GM12878 (cell line): ENCODE results near the gene CRY1. TPM values are rescaled to one million over a fixed set of nuclear protein-coding genes. Genes with fewer than 3 reads are reported as not detected.

Experiments used
- ATAC-seq: fragments of 200-7000 bp; cut with Tn5 transposase; 3 replicates; pipeline ENCODE4 v1.9.1; 2020; ENCODE audit warnings: mild to moderate bottlenecking, moderate library complexity
- BruUV-seq: library from RNA; stranded (reverse); fragments of 400-500 nt; replicated peaks from 2 replicates; lab custom pipeline; 2021; lab: Mats Ljungman, UMichigan
- CTCF ChIA-PET: fragments of 300-600 bp; sonication (Branson Sonifier 250); formaldehyde crosslinking; extraction: SDS; loops from one replicate; lab custom pipeline; 2021; ENCODE audit warnings: inconsistent platforms; lab: Yijun Ruan, JAX
- POLR2A ChIA-PET: fragments of 350-600 bp; formaldehyde crosslinking; extraction: SDS; loops from one replicate; lab custom pipeline; 2021; ENCODE audit warnings: inconsistent platforms; lab: Charles Lee
- RAD21 ChIA-PET: fragments of 300-600 bp; sonication (Branson Sonifier 250); formaldehyde crosslinking; loops from one replicate; lab custom pipeline; 2023; ENCODE audit warnings: antibody characterized with exemption; ENCODE audit not compliant: unreplicated experiment; lab: Charles Lee
- SMC1A ChIA-PET: fragments of 300-600 bp; sonication (Branson Sonifier 250); formaldehyde crosslinking; loops from one replicate; lab custom pipeline; 2023; ENCODE audit not compliant: unreplicated experiment, uncharacterized antibody; lab: Charles Lee
- DNase-seq: peaks from one replicate; pipeline ENCODE4 v3.0.0-alpha.2; 2011; ENCODE audit warnings: low read depth, low spot score
- FAIRE-seq: peaks from 3 replicates; lab custom pipeline; 2011; peaks lifted over from hg19 to GRCh38; lab: Jason Lieb, UNC
- H2AFZ ChIP-seq: 2 replicates; pipeline ENCODE4 v1.6.0; 2011; ENCODE audit warnings: low read depth, low read length, control low read depth; ENCODE audit not compliant: control insufficient read depth
- H3K27ac ChIP-seq: 2 replicates; pipeline ENCODE4 v1.5.1; 2011; ENCODE audit warnings: control low read depth; ENCODE audit not compliant: control insufficient read depth, insufficient read depth
- H3K27me3 ChIP-seq, 2 experiments: replicated peaks in 1 of 2; 2 replicates each; pipeline versions ENCODE4 v1.6.0 to v1.6.1; 2011; ENCODE audit warnings: low read length in 1 of 2; ENCODE audit not compliant: control insufficient read depth in 2 of 2, insufficient read depth in 2 of 2
- H3K36me3 ChIP-seq, 2 experiments: 2 replicates each; pipeline ENCODE4 v1.5.1; 2011; ENCODE audit warnings: low read length in 1 of 2; ENCODE audit not compliant: control insufficient read depth in 2 of 2, insufficient read depth in 2 of 2
- H3K4me1 ChIP-seq: 2 replicates; pipeline ENCODE4 v1.6.1; 2011; ENCODE audit warnings: mild to moderate bottlenecking, low read length, moderate library complexity, mixed read lengths; ENCODE audit not compliant: control insufficient read depth, insufficient read depth
- H3K4me2 ChIP-seq: 2 replicates; pipeline ENCODE4 v1.6.0; 2011; ENCODE audit warnings: control low read depth; ENCODE audit not compliant: control insufficient read depth, insufficient read depth
- H3K4me3 ChIP-seq: fragments of 200-600 bp; sonication (generic); 2 replicates; pipeline ENCODE4 v1.5.1; 2016
- H3K79me2 ChIP-seq: 2 replicates; pipeline ENCODE4 v1.6.0; 2011; ENCODE audit warnings: low read length; ENCODE audit not compliant: control insufficient read depth, insufficient read depth
- H3K9ac ChIP-seq: 2 replicates; pipeline ENCODE4 v1.8.0; 2011; ENCODE audit warnings: low read length, control low read depth, mixed read lengths; ENCODE audit not compliant: control insufficient read depth, insufficient read depth
- H3K9me3 ChIP-seq: replicated peaks from 3 replicates; pipeline ENCODE4 v1.5.1; 2011; ENCODE audit warnings: mild to moderate bottlenecking, low read length; ENCODE audit not compliant: control insufficient read depth, insufficient read depth
- H4K20me1 ChIP-seq: 2 replicates; pipeline ENCODE4 v1.6.0; 2011; ENCODE audit not compliant: control insufficient read depth, insufficient read depth
- ASH2L ChIP-seq: fragments of 300-600, 200-600 bp; sonication (generic); IDR thresholded peaks from 2 replicates; pipeline ENCODE4 v1.6.1; 2017; ENCODE audit warnings: low read depth, mild to moderate bottlenecking, borderline replicate concordance
- CBFB ChIP-seq: IDR thresholded peaks from 2 replicates; pipeline ENCODE4 v1.6.1; 2016; ENCODE audit warnings: antibody characterized with exemption, low read depth
- CEBPZ ChIP-seq: fragments of 150-350 bp; IDR thresholded peaks from 2 replicates; pipeline ENCODE4 v1.6.1; 2016; ENCODE audit warnings: low read depth, low read length
- ETV6 ChIP-seq, 2 experiments: fragments of 450-650 bp in 1 of 2; IDR thresholded peaks in 1 of 2; conservative IDR thresholded peaks in 1 of 2; 2 replicates each; pipeline ENCODE4 v1.6.1; 2014; ENCODE audit warnings: antibody characterized with exemption in 1 of 2, borderline replicate concordance in 1 of 2, low read depth in 1 of 2, mild to moderate bottlenecking in 1 of 2, moderate library complexity in 1 of 2
- IKZF2 ChIP-seq, 2 experiments: fragments of 450-650 bp; IDR thresholded peaks; 2 replicates each; pipeline ENCODE4 v1.6.1; 2017; ENCODE audit warnings: mild to moderate bottlenecking in 2 of 2, moderate library complexity in 2 of 2
- IRF4 ChIP-seq: IDR thresholded peaks from 2 replicates; pipeline ENCODE4 v1.6.1; 2011; ENCODE audit warnings: low read depth, low read length
- LARP7 ChIP-seq: fragments of 450-650 bp; IDR thresholded peaks from 2 replicates; pipeline ENCODE4 v1.6.1; 2017; ENCODE audit warnings: mild to moderate bottlenecking
- MTA3 ChIP-seq: IDR thresholded peaks from 2 replicates; pipeline ENCODE4 v1.6.1; 2012; ENCODE audit warnings: low read length, inconsistent platforms, borderline replicate concordance
- MXI1 ChIP-seq: fragments of 150-350 bp; IDR thresholded peaks from 2 replicates; pipeline ENCODE4 v1.6.1; 2011; ENCODE audit warnings: low read depth, mild to moderate bottlenecking, inconsistent platforms, low read length, improper control_type of control experiment
- NFIC ChIP-seq: IDR thresholded peaks from 2 replicates; pipeline ENCODE4 v1.6.1; 2012; ENCODE audit warnings: low read depth, mild to moderate bottlenecking, inconsistent platforms, low read length, moderate library complexity
- POLR2AphosphoS2 ChIP-seq: IDR thresholded peaks from 2 replicates; pipeline ENCODE4 v1.6.1; 2011; ENCODE audit warnings: low read depth, mild to moderate bottlenecking, low read length, improper control_type of control experiment, moderate library complexity
- RAD51 ChIP-seq: fragments of 450-650 bp; IDR thresholded peaks from 2 replicates; pipeline ENCODE4 v1.6.1; 2016; ENCODE audit warnings: moderate library complexity, mild to moderate bottlenecking, inconsistent platforms
- STAT3 ChIP-seq: IDR thresholded peaks from 2 replicates; pipeline ENCODE4 v1.6.1; 2011; ENCODE audit warnings: low read depth, low read length, improper control_type of control experiment
- TCF12 ChIP-seq: IDR thresholded peaks from 2 replicates; pipeline ENCODE4 v1.6.1; 2011; ENCODE audit warnings: low read depth, mild to moderate bottlenecking, low read length
- ZNF622 ChIP-seq: fragments of 450-650 bp; IDR thresholded peaks from 2 replicates; pipeline ENCODE4 v1.6.1; 2017; ENCODE audit warnings: mild to moderate bottlenecking, inconsistent platforms
- WGBS: methylation state at CpG from one replicate; pipeline ENCODE4 v1.1.6; 2016; ENCODE audit warnings: low lambda C conversion rate; ENCODE audit not compliant: insufficient replicate concordance, insufficient coverage; ENCODE audit errors: missing lambda C conversion rate; 5-methylcytosine and 5-hydroxymethylcytosine counted together
- in situ Hi-C: fragments of 300-500 bp; cut with MboI; formaldehyde crosslinking; loops from 9 replicates; pipeline ENCODE4 v1.14.3; 2018; ENCODE audit warnings: mixed read lengths
- intact Hi-C: fragments of 100-400 bp; cut with micrococcal nuclease; formaldehyde crosslinking; loops from one replicate; pipeline ENCODE4 v1.14.2; 2022; ENCODE audit not compliant: unreplicated experiment
- polyA plus RNA-seq, 11 experiments: library from polyadenylated mRNA; depleted of rRNA in 4 of 11; unstranded in 6 of 11; stranded (reverse) in 5 of 11; fragments of >200 nt; fragmentation: Nextera tagmentation in 4 of 11; fragmentation: Illumina TruSeq in 1 of 11; extraction: Ambion mirVana in 4 of 11; extraction: Trizol in 1 of 11; gene quantifications; 1 replicate in 1 of 11; 2 replicates in 10 of 11; pipeline versions ENCODE4 v1.2.1 to v1.2.3, GENCODE V29; 2011 to 2016; ENCODE audit warnings: inconsistent platforms in 2 of 11, missing spikeins in 2 of 11, low read depth in 1 of 11
- total RNA-seq, 4 experiments: library from RNA; depleted of rRNA in 3 of 4; stranded (reverse); fragments of >200 nt in 3 of 4; fragmentation: Illumina TruSeq in 1 of 4; extraction: Trizol in 1 of 4; gene quantifications; 2 replicates each; pipeline versions ENCODE4 v1.2.1 to v1.2.3, GENCODE V29; 2013 to 2021
- TF ChIP-seq, protein P1 (sequence below): fragments of 450-650 bp; formaldehyde crosslinking; IDR thresholded peaks from 2 replicates; pipeline ENCODE4 v1.5.0; 2022; ENCODE audit warnings: mild to moderate bottlenecking, missing genetic modification characterization
- TF ChIP-seq, protein P2 (sequence below), 3 experiments: IDR thresholded peaks in 2 of 3; conservative IDR thresholded peaks in 1 of 3; 2 replicates each; pipeline ENCODE4 v1.5.1; 2011; ENCODE audit warnings: low read depth in 3 of 3, low read length in 3 of 3, mild to moderate bottlenecking in 3 of 3, control low read depth in 2 of 3, moderate library complexity in 2 of 3, inconsistent platforms in 1 of 3, mixed read lengths in 1 of 3; ENCODE audit not compliant: control insufficient read depth in 2 of 3, insufficient read depth in 1 of 3; ENCODE audit errors: extremely low read depth in 1 of 3

Gene CRY1
- total and polyA plus RNA-seq, 10 of the 15 experiments (the other 5 are each of a cell fraction or from before 2014, with no cell fraction given): 1.6 to 10.9 (median 5.4) TPM

- Histone ChIP-seq H3K4me2 (no peak overlapping the region), H3K4me1 (no peaks in the 10 kb centered on the region), H3K79me2 (no peaks in the 10 kb centered on the region), H3K4me3 (no peak overlapping the region), H4K20me1 (no peaks in the 10 kb centered on the region), H3K36me3 (no peaks in the 10 kb centered on the region), H3K9me3 (no peaks in the 10 kb centered on the region), H3K27me3 (no peaks in the 10 kb centered on the region), H2AFZ (no peak overlapping the region), H3K9ac (no peak overlapping the region), H3K27ac (no peak overlapping the region)
- 62% methylated on average over 3 of the region's 3 CpGs for WGBS
- ATAC-seq (no peak), DNase-seq (no peak), FAIRE-seq (no peak)
- in situ Hi-C loops (loop anchor here (25.0 kb wide), 1 partner anchor 1286 kb away; no protein-coding TSS in a partner anchor), intact Hi-C loops (no loop called here)
- BruUV-seq: no TSS peak
- ChIA-PET CTCF (interaction anchor here (1.0 to 1.9 kb wide), 8 partner anchors 10 to 494 kb away, joined by 3 to 8 read pairs (median 4); no protein-coding TSS in a partner anchor), RAD21 (no interaction called here), SMC1A (interaction anchor here (1.0 to 1.5 kb wide), 2 partner anchors 474 to 480 kb away, joined by 3 to 5 read pairs; no protein-coding TSS in a partner anchor), POLR2A (interaction anchor here (0.5 kb wide), 1 partner anchor 268 kb away, joined by 3 read pairs; no protein-coding TSS in a partner anchor)
- TF ChIP-seq STAT3: no peak
- TF ChIP-seq ASH2L: no peak
- no peak for TF ChIP-seq IKZF2 (IDR thresholded peaks at IDR 0.05)
- TF ChIP-seq, protein P1, sequence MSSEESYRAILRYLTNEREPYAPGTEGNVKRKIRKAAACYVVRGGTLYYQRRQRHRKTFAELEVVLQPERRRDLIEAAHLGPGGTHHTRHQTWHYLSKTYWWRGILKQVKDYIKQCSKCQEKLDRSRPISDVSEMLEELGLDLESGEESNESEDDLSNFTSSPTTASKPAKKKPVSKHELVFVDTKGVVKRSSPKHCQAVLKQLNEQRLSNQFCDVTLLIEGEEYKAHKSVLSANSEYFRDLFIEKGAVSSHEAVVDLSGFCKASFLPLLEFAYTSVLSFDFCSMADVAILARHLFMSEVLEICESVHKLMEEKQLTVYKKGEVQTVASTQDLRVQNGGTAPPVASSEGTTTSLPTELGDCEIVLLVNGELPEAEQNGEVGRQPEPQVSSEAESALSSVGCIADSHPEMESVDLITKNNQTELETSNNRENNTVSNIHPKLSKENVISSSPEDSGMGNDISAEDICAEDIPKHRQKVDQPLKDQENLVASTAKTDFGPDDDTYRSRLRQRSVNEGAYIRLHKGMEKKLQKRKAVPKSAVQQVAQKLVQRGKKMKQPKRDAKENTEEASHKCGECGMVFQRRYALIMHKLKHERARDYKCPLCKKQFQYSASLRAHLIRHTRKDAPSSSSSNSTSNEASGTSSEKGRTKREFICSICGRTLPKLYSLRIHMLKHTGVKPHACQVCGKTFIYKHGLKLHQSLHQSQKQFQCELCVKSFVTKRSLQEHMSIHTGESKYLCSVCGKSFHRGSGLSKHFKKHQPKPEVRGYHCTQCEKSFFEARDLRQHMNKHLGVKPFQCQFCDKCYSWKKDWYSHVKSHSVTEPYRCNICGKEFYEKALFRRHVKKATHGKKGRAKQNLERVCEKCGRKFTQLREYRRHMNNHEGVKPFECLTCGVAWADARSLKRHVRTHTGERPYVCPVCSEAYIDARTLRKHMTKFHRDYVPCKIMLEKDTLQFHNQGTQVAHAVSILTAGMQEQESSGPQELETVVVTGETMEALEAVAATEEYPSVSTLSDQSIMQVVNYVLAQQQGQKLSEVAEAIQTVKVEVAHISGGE: no peak
- TF ChIP-seq MXI1: no peak
- TF ChIP-seq MTA3: no peak
- TF ChIP-seq, protein P2, sequence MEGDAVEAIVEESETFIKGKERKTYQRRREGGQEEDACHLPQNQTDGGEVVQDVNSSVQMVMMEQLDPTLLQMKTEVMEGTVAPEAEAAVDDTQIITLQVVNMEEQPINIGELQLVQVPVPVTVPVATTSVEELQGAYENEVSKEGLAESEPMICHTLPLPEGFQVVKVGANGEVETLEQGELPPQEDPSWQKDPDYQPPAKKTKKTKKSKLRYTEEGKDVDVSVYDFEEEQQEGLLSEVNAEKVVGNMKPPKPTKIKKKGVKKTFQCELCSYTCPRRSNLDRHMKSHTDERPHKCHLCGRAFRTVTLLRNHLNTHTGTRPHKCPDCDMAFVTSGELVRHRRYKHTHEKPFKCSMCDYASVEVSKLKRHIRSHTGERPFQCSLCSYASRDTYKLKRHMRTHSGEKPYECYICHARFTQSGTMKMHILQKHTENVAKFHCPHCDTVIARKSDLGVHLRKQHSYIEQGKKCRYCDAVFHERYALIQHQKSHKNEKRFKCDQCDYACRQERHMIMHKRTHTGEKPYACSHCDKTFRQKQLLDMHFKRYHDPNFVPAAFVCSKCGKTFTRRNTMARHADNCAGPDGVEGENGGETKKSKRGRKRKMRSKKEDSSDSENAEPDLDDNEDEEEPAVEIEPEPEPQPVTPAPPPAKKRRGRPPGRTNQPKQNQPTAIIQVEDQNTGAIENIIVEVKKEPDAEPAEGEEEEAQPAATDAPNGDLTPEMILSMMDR (IDR thresholded peaks at IDR 0.05 in 2 of 3, conservative IDR thresholded peaks at IDR 0.05 in 1 of 3; ENCODE audit: control insufficient read depth in 2 of 3, extremely low read depth in 1 of 3, insufficient read depth in 1 of 3, low read depth in 3 of 3, low read length in 3 of 3): no peak
- no peak for TF ChIP-seq NFIC
- TF ChIP-seq LARP7: no peak
- TF ChIP-seq RAD51: no peak
- TF ChIP-seq POLR2AphosphoS2: no peak
- TF ChIP-seq IRF4: no peak
- TF ChIP-seq ETV6 (conservative IDR thresholded peaks at IDR 0.05 in 1 of 2, IDR thresholded peaks at IDR 0.05 in 1 of 2; ENCODE audit: borderline replicate concordance in 1 of 2, low read depth in 1 of 2): no peak
- no peak for TF ChIP-seq CBFB
- TF ChIP-seq TCF12: no peak
- no peak for TF ChIP-seq ZNF622
- no peak for TF ChIP-seq CEBPZ
These were observed 32.5 kb upstream of the CRY1 start for GRCh38 chr12:107125833-107126232.
